Stimulated activated CD8-positive, alpha-beta memory T cell treated with anti-CD3 and anti-CD28 coated beads, Interleukin-4, amount 100 ng/mL, for 1 hour (primary cell): ENCODE results near the gene CHORDC1.
"Not testable (repeated sequence)": the region's sequence is repeated elsewhere in the genome, so short reads cannot be mapped to it uniquely, and the experiment has no call there.

Experiments used
- DNase-seq, 2 donors: peaks; one replicate each; pipeline ENCODE4 v3.0.0-alpha.2; 2020; ENCODE audit warnings: low read depth in 2 of 2, low spot score in 1 of 2

The CHORDC1 gene

DNA sequence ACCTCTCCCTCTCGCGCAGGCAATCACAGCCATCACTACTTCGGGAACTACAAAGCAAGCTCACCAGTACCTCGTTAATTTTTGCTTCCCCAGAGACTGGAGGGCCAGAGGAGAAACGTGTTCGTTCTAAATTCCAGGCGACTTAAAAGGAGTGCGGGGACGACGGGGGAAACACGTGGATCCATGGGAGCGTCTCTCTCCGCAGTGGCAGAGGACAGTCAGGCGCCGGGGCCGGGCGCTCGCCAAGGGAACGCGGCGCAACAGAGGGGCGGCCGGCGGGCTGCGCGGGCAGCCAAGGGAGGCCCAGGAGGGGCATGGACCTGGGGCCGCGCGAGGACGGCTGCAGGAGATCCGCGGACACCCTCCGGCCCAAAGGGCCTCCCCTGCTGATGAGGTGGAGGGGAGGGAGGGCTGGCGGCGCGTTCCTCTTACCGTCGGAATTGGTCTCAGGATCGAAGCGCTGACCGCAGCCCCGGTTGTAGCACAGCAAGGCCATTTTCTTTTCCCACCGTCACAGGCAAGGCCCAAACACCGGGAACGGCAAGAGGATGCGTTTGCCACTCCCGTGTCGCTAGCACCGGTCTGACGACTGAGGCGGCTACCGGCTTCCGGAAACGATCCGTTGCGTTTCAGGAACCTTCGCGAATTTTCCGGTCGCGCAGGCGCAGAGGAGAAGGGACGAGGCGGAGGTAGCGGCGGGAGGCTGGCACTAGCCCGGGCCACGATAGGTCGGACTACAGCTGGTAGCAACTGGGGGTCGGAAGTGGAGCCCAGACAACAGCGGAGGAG lies at the start of gene CHORDC1:
CHORDC1 (minus strand) TSS at position 591 of the 789 bp plus-strand sequence; CDS start at position 496, 95 bp downstream.
- peak; percentile 87 to 93 for DNase-seq

DNA sequence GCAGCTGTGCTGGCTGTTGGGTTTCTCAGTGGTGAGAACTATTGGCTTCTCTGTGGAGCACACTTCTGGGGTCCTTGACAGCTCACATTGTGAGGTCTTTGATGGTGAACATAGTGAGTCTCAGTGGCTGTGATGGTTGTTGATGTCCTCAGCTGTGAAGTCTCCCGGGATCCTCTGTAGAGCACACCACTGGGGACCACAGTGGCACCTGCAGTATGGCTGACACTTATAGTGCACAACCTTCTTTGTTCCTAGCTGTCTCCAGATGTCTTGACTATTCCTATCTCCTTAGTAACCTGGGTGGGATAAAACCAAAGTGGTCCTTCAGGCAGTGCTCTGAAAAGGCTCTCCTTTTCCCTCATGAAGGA lies 34.3 kb upstream of the CHORDC1 start:
- no peak for DNase-seq

DNA sequence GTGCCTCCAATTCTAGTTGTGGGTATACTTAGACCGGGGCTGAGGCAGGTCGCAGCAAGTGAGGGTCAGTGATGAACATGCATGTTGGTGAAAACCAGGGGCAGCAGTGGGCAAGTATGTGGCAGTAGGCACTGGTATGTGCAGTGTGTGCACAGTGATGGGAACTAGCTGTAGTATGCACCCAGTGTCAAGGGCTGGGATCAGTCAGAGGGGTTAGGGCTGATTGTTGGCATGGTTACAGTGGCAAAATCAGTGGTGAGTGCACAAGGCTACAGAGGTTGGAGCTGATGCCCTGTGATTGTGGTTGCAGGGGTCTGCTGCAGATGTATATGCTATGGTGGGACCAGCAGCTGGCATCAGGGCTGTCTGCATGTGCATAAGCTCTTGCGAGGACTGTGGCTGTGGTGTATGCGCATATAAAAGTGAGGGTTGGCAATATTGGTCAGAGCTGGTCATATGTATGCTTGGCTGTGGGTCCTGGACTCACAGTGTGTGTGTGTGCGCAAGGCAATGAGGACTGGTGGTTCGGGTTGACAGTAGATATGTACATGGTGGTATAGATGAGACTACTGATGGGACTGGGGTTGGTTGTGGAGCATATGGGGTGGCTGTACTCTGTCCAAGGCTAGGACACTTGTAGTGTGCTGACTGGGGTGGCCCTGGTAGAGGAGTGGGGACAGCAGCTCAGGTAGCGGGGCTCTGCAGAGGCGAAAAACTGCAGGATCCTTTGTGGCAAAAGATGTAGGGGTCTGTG lies 33.7 kb upstream of the CHORDC1 start:
- no peak for DNase-seq

DNA sequence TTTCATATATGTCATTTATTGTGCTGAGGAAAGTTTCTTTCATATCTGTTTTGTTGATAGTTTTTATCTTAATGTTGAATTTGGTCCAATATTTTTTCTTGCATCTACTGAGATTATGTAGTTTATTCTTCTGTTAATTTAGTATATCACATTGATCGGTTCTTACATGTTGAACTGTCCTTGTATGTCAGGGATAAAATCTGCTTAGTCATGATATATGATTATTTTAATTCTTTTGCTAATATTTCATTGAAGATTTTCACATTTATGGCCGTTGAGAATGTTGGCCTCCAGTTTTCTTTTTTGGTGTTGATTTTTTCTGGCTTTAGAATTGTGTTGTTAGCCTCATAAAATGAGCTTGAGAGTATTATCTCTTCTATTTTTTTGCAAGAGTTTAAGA lies 31.2 kb upstream of the CHORDC1 start:
- no peak for DNase-seq

DNA sequence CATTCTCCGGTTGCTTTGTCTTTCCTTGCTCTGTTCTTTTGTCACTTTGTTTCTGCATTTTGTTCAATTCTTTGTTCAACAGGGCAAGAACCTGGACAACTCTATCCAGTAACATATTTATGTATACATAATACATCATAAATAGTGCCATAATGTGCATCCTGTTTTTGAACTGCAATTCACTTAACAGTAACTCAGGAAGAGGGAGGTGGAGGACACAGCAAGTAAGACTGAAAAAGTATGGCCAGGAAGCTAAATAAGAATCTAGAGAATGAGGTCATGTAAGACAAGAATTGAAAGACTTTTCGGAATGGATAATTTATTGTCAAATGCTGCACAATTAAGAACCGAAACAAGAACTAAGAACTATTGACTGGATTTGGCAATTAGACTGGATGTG lies 29.2 kb upstream of the CHORDC1 start:
- DNase-seq: no peak

DNA sequence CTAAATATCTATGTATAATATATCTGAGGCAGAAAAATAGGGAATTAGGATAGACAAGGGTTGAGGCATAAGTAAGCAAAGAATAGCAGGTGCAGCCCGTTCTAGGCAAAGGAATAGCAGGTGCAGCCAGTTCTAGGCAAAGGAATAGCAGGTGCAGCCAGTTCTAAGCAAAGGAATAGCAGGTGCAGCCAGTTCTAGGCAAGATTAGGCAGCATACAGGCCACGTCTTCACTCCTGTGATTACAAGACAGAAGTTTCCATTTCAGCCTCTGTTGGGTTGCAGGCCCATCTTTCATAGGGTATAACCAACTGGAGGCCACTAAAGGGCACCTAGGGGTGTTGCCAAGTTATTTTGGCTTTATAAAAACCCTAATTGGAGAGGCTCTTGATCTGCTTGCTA lies 28.8 kb upstream of the CHORDC1 start:
- no peak for DNase-seq

DNA sequence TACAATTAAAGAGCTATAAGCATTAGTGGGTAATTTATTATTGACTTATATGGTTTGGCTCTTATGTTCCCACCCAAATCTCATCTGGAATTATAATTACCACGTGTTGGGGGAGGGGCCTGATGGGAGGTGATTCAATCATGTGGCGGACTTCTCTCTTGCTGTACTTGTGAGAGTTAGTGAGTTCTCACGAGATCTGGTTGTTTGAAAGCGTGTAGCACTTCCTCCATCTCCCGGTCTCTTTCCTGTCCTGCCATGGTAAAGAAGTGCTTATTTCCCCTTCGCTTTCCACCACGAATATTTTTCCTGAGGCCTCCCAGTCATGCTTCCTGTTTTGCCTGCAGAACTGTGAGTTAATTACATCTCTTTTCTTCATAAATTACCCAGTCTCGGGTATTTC lies 28.1 kb upstream of the CHORDC1 start:
- DNase-seq: no peak

DNA sequence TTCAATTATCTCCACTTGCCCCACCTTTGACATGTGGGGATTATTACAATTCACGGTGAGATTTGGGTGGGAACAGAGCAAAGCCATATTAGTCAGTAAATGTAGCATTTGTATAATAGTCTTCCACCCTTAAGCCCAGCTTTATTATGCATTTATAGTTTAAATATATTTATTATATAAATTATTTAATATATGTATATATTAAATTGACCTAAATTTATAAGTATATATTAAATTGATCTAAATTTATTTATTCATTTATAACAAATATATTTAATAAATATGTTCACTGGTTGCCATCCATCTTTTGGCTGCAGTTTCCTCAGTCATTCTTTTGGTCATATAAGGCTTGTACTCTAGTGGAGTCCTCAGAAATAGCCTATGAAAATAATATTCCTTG lies 23.6 kb upstream of the CHORDC1 start:
- no peak for DNase-seq

DNA sequence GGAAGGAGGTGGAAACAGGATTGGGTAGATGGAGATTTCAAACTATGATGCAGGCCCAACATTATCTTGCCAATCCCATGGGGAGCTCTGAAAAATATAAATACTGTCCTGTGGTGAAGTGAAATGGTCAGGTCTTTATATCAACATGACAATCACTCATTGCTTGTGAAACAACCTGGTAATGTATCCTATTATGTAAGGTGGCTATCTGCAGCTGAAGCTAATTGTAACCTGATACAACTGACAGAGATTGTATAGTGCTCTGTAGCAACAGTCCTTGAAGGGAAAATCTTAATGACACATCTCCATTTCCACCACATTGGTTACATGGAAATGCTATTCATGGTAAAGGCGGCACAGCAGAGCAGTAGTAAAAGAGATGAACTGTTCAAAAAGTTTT lies 20.7 kb upstream of the CHORDC1 start:
- DNase-seq: no peak

DNA sequence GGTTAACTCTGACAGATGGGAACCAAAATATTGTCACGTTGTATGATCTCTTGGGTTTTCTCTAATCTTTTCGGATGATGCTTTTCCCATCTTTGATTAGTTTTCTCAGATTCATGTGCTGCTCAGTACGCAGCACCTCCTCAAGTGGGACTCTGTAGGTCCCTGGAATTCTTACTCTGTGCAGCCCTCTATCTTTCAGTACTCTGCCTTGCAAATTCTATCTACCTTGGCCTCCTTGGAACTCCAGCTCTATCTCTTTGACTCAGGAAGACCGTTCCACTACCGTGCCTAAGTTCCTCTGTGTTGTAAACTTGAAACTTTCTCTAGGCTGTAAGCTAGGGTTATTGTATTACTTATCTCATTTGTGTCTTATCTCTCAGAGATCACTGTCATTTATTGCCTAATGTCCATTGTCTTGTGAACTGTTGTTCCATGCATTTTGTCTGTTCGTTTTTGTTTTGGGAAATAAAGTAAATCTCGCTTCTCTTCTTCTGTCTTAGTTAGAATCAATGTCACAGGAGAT lies 20.1 kb upstream of the CHORDC1 start:
- DNase-seq: no peak

DNA sequence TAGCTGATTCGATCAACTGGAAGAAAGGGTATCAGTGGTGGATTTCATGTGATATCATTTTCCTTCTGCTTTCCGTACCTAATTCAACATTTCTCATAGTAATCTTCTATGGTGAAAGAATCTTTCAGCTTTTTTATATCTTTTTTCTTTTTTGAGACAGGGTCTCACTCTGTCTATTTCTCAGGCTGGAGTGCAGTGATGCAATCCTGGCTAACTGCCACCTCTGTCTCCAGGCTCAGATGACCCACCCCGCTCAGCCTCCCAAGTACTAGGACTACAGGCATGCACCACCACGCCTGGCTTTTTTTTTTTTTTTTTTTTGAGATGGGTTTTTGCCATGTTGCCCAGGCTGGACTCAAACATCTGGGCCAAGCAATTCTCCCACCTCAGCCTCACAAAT lies 18.6 kb upstream of the CHORDC1 start:
- no peak for DNase-seq

DNA sequence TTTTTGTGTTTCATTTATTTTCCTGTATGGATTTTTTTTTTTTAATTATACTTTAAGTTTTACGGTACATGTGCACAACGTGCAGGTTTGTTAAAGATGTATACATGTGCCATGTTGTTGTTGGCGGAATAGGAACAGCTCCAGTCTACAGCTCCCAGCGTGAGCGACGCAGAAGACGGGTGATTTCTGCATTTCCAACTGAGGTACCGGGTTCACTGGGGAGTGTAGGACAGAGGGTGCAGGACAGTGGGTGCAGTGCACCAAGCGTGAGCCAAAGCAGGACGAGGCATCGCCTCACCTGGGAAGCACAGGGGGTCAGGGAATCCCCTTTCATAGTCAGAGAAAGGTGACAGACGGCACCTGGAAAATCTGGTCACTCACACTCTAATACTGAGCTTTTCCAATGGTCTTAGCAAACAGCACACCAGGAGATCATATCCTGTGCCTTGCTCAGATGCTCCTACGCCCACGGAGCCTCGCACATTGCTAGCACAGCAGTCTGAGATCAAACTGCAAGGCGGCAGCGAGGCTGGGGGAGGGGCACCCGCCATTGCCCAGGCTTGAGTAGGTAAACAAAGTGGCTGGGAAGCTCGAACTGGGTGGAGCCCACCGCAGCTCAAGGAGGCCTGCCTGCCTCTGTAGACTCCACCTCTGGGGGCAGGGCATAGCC lies 17.3 kb upstream of the CHORDC1 start:
- DNase-seq: not testable (repeated sequence)

DNA sequence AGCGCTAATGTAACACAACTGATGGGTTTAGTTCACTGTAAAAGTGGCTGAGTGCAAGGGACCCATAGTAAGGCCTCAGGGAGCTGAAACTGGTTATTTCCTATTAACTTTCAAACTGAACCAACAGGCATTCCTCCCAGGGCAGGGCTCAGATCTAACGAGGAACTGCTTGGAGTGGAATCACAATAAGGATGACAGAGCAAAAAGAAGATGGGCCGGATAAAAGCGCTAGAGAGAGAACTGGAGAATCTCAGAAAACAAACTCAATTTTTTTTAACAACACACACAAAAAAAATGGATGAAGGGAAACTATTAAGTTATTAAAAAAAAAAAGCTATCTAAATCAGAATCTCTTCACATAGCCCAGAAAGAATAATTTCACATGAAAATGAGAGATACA lies 14.2 kb upstream of the CHORDC1 start:
- no peak for DNase-seq

DNA sequence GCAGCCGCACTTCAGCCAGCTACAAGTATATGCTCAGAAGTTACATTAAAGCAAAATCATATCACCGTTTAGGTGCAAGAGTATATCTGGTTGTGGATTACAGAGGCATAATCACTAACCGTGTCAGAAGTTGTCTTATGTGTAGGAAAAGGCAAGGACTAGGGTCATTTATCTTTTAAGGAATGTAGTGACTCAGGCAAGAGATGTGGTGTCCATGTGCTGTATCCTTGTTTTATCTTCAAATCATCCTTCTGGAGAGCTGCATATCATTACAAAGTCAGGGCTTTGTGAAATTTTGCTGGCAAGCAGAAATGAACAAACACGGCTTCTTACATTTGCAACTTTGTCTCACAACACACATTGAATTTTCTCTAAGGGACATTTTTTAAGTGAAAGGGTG lies 12.7 kb upstream of the CHORDC1 start:
- no peak for DNase-seq

DNA sequence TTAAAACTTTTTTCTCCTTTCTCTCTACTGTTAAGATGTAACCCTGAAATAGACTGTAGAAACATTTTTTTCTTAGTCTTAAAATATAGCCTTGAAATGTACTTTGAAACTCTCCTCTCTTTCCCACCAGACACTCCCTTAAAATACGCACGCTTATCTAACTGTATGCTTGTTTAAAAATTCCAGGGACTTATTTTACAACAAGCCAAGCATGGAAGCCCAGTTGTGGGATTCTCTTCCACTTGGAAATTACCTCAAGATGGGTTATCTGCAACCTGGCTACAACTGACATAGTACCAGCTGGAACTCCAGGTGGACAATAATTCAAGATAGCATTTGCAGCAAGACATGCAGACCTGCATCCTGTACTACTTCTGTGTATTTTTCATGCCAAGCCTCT lies 12.1 kb upstream of the CHORDC1 start:
- no peak for DNase-seq

DNA sequence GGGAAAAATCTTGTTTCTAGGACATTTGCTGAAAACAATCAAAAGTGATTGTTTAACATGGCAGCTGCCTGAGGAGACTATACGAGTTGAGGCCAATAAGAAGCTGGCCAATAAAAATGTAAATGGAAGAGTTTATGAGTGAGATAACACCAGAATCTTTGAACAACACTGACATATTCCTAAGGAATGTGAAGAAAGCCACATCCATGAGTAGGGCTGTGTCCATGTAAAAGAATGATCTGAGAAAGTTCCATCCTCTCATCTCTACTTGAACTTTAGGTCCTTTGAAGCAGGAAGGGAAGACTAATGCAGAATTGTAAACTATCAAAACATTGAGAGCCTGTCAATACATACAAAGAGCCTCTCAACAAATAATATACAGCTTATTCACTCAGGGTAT lies 6.9 kb upstream of the CHORDC1 start:
- DNase-seq: no peak

DNA sequence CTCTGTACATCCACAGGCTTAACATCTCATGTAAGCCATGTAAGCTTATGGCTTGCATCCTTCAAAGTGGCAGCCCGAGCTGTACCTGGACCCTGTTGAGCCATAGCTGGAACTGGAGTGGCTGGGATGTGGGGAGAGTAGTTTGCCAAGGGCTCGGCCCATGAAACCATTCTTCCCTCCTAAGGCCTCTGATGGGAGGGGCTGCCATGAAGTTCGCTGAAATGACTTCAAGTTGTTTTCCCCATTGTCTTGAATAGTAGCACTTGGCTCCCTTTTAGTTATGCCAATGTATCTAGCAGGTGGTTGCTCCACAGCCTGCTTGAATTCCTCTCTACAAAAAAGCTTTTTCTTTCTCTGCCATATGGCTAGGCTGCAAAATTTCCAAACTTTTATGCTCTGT lies 5.2 kb upstream of the CHORDC1 start:
- no peak for DNase-seq

DNA sequence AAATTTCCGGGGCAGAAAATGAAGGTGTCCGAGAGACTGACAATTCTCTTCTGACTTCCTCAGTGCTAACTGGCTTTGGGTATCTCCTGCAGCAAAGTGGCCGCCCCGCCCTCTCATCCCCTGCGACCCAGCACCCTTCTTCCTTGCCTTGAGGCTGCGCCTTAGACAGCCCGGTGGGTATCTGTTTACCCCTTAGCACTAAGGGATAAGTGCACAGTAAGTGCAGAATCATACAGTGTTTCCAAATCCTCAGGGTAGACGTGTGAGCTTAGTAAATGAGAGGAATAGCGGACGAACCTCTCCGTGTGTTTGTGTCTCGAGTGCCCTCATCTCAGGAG lies 368 bp upstream of the CHORDC1 start:
- no peak for DNase-seq

DNA sequence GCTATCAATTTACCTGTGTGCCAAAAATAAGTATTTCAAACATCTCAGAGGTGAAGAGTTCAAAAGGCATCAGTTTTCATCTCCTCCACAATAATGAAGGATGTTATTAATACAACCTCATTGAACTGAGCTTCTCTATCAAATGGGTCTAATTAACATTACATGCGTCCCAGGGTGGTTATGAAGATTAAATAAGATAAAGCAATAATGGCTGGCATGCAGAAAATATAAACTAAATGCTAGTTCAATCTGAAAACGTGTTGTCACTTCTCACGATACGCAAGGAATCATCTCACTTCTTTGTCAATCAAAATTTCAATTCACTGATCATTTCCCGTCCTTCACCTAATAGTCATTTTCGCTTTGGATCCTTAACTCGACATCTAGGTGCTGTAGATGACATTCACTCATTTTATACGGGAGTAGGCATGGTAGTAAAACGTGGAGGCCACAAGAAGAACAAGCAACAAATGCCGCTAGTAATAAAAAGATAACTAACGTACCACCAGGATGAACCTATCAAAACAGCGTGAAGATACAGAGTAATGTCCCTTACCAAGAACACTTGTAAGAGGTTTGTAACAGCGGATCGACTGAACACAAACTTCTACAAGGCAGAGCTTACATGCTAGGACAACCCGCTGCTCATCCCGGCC lies 918 bp downstream of the CHORDC1 start:
- DNase-seq: no peak

DNA sequence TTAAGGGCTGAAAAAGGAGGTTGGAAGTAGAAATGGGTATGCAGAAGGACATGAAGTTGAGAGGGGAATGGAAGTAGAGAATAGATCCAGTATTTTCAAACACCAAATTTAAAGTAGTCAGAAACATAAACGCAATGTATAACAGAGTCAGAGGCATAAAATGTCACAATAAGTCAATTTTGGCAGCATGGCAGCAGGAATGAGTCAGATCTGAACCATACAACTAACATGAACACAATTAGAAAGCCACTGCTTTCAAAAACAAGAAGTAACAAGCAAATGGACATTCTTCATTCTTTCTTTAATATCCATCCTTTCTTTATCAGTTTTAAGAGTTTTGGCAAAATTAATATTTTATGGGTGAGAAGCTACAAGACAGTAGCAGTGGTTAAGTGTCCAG lies 2.5 kb downstream of the CHORDC1 start:
- DNase-seq: no peak

DNA sequence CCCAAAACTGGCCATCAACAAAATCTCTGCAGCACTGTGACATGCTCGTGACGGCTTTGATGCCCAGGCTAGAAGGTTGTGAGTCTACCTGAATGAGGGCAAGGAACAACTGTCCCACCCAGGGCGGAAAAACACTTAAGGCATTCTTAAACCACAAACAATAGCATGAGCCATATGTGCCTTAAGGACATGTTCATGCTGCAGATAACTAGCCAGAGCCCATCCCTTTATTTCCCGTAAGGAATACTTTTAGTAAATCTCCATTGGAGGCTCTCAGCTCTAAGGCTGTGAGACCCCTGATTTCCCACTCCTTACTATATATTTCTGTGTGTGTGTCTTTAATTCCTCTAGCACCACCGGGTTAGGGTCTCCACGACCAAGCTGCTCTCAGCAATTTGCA lies 3.4 kb downstream of the CHORDC1 start:
- DNase-seq: no peak

DNA sequence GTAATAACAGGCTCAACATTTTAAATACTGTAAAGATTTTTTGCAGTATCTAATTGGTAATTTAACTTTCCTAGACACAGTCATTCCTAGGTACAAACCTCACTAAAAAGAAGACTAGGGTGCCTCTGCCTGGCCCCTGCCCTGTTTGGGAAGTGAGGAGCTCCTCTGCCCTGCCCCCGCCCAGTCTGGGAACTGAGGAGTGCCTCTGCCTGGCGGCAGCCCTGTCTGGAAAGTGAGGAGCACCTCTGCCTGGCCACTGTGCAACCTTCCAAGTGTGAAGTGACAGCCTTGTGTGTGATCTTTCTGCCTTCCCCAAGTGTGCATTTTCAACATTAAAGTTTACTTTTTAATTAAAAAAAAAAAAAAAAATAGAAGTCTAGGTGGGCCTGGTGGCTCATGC lies 4.2 kb downstream of the CHORDC1 start:
- no peak for DNase-seq
